ENCODE measurements around the gene SBK1.

SBK1 gene

DNA sequence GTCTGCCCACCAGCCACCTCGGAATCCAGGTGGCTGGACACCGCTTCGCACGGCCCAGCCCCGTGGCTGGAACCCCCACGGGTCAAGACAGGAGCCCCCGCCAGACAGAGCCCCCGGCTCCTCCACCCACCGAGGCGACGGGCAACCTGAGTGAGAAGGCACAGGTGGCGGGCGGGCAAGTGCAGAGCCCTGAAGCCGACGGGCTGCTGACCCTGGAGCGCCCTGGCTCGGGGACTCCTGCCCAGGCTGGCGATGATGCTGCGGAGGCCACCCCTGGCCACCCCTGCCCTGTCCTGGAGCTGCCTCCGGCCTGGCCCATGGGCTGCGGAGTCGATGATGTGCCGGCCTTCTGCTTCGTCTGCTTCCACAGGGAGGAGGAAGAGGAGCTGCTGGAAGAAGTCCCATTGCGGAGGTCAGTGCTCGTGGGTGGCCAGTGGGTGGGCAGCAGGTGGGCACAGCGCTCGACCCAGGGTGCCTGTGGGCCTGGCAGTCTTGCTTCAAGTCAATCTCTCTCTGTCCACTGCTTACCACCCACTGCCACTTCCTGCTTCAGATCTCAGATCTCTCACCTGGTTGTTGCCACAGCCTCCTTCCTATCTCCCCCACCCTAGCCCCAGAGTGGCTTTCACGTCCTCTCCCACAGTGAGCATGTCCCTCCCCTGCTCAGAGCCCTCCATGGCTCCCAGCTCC, 33.1 kb upstream of the SBK1 start:
- FAIRE-seq (no peak), DNase-seq (ENCODE audit: insufficient read length, low spot score) (no peak)
- TF ChIP-seq, protein P1, sequence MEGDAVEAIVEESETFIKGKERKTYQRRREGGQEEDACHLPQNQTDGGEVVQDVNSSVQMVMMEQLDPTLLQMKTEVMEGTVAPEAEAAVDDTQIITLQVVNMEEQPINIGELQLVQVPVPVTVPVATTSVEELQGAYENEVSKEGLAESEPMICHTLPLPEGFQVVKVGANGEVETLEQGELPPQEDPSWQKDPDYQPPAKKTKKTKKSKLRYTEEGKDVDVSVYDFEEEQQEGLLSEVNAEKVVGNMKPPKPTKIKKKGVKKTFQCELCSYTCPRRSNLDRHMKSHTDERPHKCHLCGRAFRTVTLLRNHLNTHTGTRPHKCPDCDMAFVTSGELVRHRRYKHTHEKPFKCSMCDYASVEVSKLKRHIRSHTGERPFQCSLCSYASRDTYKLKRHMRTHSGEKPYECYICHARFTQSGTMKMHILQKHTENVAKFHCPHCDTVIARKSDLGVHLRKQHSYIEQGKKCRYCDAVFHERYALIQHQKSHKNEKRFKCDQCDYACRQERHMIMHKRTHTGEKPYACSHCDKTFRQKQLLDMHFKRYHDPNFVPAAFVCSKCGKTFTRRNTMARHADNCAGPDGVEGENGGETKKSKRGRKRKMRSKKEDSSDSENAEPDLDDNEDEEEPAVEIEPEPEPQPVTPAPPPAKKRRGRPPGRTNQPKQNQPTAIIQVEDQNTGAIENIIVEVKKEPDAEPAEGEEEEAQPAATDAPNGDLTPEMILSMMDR (IDR thresholded peaks at IDR 0.05; ENCODE audit: insufficient read depth, missing control alignments) = no peak

DNA sequence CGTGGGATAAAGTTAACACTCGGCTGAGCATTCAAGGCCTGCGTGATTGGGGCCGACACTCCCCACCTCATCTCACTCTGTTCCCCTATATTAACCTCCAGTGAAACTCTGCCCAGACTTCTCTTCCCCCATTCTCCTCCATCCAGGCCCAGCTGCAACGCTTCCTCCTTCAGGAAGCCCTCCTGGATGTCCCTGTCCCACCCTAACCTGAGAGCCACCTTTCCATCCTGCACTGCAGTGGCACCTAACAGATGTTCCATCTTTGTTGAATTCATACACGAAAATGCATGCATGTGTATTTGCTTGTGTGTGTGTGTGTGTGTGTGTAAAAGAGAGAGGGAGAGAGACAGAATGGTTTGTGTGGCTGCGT, 32.6 kb upstream of the SBK1 start:
- FAIRE-seq (no peak), DNase-seq (ENCODE audit: insufficient read length, low spot score) (no peak)
- TF ChIP-seq, protein P1 (IDR thresholded peaks at IDR 0.05; ENCODE audit: insufficient read depth, missing control alignments) = no peak

DNA sequence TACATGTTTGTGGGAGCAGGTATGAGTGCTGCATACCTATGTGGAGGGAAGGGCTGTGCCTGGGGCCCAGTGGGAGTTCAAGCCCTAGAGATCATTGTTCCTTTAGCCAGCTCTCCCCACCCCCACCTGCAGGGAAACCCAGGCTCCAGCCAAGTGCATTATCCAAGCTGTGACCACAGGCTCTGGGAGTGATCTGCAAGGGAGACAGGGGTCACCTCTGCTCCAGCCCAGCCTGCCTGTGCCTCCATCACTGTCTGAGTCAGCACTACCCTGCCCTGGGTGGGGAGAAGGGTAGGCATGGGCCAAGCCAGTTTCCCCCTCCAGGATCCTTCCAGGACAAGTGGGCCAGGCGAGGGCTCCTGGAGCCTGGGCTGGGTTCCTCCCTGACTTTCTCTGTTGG, 32.1 kb upstream of the SBK1 start:
- TF ChIP-seq, protein P1 (IDR thresholded peaks at IDR 0.05; ENCODE audit: insufficient read depth, missing control alignments) = no peak
- FAIRE-seq (no peak), DNase-seq (ENCODE audit: insufficient read length, low spot score) (no peak)

DNA sequence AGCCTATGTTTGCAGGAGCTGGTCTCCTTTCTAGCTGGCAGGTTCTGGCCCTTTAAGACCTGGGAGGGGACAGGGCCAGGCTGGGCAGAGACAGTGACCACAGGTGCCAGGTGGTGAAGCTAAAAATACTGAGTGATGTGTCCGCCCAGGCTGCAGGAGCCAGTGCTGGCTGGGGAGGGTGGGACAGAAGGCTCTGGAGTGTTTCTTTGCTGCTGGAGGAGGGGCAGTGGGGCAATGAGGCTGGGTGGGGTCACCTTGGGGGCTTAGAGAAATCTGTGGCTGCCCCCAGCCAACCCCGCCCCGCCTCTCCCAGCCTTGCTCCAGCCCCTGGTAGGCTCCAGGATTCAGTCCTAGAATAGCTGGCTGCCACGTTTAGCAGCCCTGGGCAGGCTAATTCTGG, 30.4 kb upstream of the SBK1 start:
- DNase-seq (ENCODE audit: insufficient read length, low spot score) (no peak), FAIRE-seq (no peak)
- TF ChIP-seq, protein P1 (IDR thresholded peaks at IDR 0.05; ENCODE audit: insufficient read depth, missing control alignments) = no peak

DNA sequence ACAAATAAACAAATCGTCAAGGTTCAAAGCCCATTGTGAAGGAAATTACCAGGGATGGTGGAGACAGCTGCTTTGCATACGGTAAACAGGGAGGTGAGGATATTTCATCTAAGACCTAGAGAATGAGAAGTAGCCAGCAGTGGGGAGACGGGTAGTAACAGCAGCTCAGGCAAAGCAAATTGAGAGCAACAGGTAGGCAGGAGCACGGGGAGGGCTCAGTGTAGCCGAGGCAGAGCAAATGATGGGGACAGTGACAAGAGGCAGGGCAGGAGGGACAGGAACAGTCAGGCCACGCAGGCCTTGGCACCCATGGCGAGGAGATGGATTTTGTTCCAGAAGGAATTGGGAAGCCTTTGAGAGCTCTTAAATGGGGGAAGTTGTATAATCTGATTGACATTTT, 29.0 kb upstream of the SBK1 start:
- no peak for FAIRE-seq
- TF ChIP-seq, protein P1 (IDR thresholded peaks at IDR 0.05; ENCODE audit: insufficient read depth, missing control alignments) = no peak

DNA sequence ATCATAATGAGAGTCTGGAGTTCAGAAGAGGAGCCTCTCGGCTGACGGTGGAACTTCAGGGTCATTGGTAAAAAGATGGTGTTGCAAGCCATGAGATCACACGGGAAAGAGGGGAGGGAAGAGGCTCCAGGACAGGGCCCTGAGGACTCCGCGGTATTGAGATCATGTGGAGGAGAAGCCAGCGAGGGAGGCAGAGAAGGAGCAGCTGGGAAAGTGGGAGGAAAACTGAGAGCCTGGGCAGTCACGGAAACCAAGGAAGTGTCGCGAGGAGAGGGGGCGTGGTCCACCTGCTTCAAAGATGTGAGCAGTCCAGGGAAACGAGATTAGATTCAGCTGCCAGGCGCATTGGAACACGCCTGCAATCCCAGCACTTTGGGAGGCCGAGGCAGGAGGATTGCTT, 27.7 kb upstream of the SBK1 start:
- FAIRE-seq = no peak
- TF ChIP-seq, protein P1 (IDR thresholded peaks at IDR 0.05; ENCODE audit: insufficient read depth, missing control alignments) = no peak
- no peak for DNase-seq (ENCODE audit: insufficient read length, low spot score)

More for the DNA sequence above, 29.0 kb upstream of the SBK1 start:
- DNase-seq (ENCODE audit: insufficient read length, low spot score) = no peak

DNA sequence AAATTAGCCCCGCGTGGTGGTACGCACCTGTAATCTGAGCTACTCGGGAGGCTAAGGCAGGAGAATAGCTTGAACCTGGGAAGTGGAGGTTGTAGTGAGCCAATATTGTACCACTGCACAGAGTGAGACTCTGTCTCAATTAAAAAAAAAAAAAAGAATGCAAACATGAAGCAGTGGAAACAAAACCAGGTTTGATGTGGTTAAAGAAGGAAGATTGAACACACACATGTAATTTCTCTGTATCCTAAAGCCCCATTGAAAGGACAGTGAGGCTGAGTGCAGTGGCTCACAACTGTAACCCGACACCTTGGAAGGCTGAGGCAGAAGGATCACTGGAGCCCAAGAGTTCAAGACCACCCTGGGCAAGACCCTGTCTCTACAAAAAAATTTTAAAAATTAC, 26.5 kb upstream of the SBK1 start:
- FAIRE-seq (no peak), DNase-seq (ENCODE audit: insufficient read length, low spot score) (no peak)
- TF ChIP-seq, protein P1 (IDR thresholded peaks at IDR 0.05; ENCODE audit: insufficient read depth, missing control alignments) = no peak

Measured in D721Med (cell line).